ENCODE results near the gene ELL. TPM values are rescaled to one million over a fixed set of nuclear protein-coding genes. Genes with fewer than 3 reads are reported as not detected.

The ELL gene
- total RNA-seq, 4 donors from 2014 or later, result 5.9 to 12.8 (median 9.9) TPM

- Histone ChIP-seq H3K27me3 (peaks cover 0 to 22% (median 0%) of the 10 kb centered on the region in 4 donors), H3K4me3 (peak within 1 kb of the TSS; percentile 39 to 71 (median 58)), H3K4me1 (peaks cover 31 to 72% (median 43%) of the 10 kb centered on the region in 3 donors), H3K9me3 (no peaks in the 10 kb centered on the region), H3K36me3 (peaks cover 0 to 10% (median 0%) of the 10 kb centered on the region in 3 donors), H3K27ac (peak within 1 kb of the TSS; percentile 65 to 84 (median 78))
- intact Hi-C loops (cut with DNase I), result no loop called here
- DNase-seq, result no peak
- no peak for TF ChIP-seq POLR2A (IDR thresholded peaks at IDR 0.05)
- TF ChIP-seq CTCF (IDR thresholded peaks at IDR 0.05), result no peak
- no CpG with 5 or more reads among the region's 99 CpGs for WGBS, 2 donors
These were observed 84.2 kb downstream of the ELL start, which contains the start of gene ISYNA1 for GRCh38 chr19:18437491-18438330. Gene ISYNA1 (minus strand): TSS chr19:18438133. CDS start chr19:18437979, 154 bp downstream.

- Histone ChIP-seq H3K9me3 (no peaks in the 10 kb centered on the region), H3K36me3 (peaks cover 0 to 9% (median 0%) of the 10 kb centered on the region in 3 donors), H3K4me3 (peak overlapping the region; percentile 39 to 71 (median 58)), H3K27me3 (peaks cover 0 to 22% (median 0%) of the 10 kb centered on the region in 4 donors), H3K4me1 (peaks cover 32 to 77% (median 43%) of the 10 kb centered on the region in 3 donors), H3K27ac (peak overlapping the region in 3 of 4 donors; percentile 22 to 84 (median 79))
- TF ChIP-seq POLR2A (IDR thresholded peaks at IDR 0.05) (no peak), CTCF (IDR thresholded peaks at IDR 0.05) (no peak)
- no peak for DNase-seq
- 50 to 65% methylated on average over 26 to 33 of the region's 67 CpGs for WGBS, 2 donors
- intact Hi-C loops (cut with DNase I), result no loop called here
These were observed 85.0 kb downstream of the ELL start for GRCh38 chr19:18436671-18437490.

- no peaks in the 10 kb centered on the region for H3K9me3 ChIP-seq
- TF ChIP-seq CTCF (IDR thresholded peaks at IDR 0.05) (no peak), POLR2A (IDR thresholded peaks at IDR 0.05) (no peak)
- WGBS, 2 donors, result 66 to 73% methylated on average over 6 to 23 of the region's 46 CpGs
- intact Hi-C loops (cut with DNase I), result no loop called here
- peak overlapping the region in 2 of 4 donors; percentile 62 to 71 for H3K4me3 ChIP-seq
- peaks cover 32 to 77% (median 43%) of the 10 kb centered on the region in 3 donors for H3K4me1 ChIP-seq
- peaks cover 0 to 9% (median 0%) of the 10 kb centered on the region in 3 donors for H3K36me3 ChIP-seq
- no peak for DNase-seq
- peak overlapping the region in 2 of 4 donors; percentile 79 to 84 for H3K27ac ChIP-seq
- peaks cover 0 to 22% (median 0%) of the 10 kb centered on the region in 4 donors for H3K27me3 ChIP-seq
These were observed 85.8 kb downstream of the ELL start for GRCh38 chr19:18435842-18436670.

- H3K4me1 ChIP-seq, result peaks cover 32 to 84% (median 43%) of the 10 kb centered on the region in 3 donors
- no peak for DNase-seq
These were observed 86.6 kb downstream of the ELL start for GRCh38 chr19:18435178-18435841.

More at GRCh38 chr19:18435178-18435841, 86.6 kb downstream of the ELL start:
- Histone ChIP-seq H3K36me3 (peaks cover 0 to 9% (median 0%) of the 10 kb centered on the region in 3 donors), H3K4me3 (no peak overlapping the region), H3K27ac (no peak overlapping the region), H3K27me3 (peaks cover 0 to 22% (median 0%) of the 10 kb centered on the region in 4 donors), H3K9me3 (no peaks in the 10 kb centered on the region)
- no peak for TF ChIP-seq POLR2A (IDR thresholded peaks at IDR 0.05)
- TF ChIP-seq CTCF (IDR thresholded peaks at IDR 0.05), result no peak
- 93 to 99% methylated on average over 15 to 19 of the region's 49 CpGs for WGBS, 2 donors
- intact Hi-C loops (cut with DNase I), result no loop called here

All from esophagus squamous epithelium (tissue), 5 donors.